HL-60 (cell line): ENCODE data around the gene NDNF.

Experiments used
- DNase-seq, 2 experiments: peaks; one replicate each; pipeline ENCODE4 v3.0.0-alpha.2; 2010 to 2020; ENCODE audit warnings: low read depth in 1 of 2, low spot score in 1 of 2
- H3K27ac ChIP-seq: fragments of 250-450 bp; sonication (Bioruptor Pico); replicated peaks from 2 replicates; pipeline ENCODE4 v1.5.1; 2020; ENCODE audit warnings: mild to moderate bottlenecking, moderate library complexity
- H3K27me3 ChIP-seq: fragments of 250-450 bp; sonication (Bioruptor Pico); 2 replicates; pipeline ENCODE4 v1.5.1; 2021; ENCODE audit warnings: mild to moderate bottlenecking, moderate library complexity; ENCODE audit not compliant: insufficient read depth, poor library complexity, severe bottlenecking
- H3K4me3 ChIP-seq: replicated peaks from 2 replicates; pipeline ENCODE4 v1.5.1; 2011; ENCODE audit warnings: mild to moderate bottlenecking, control low read depth, low read length; ENCODE audit not compliant: insufficient read depth
- GABPA ChIP-seq: IDR thresholded peaks from 2 replicates; pipeline ENCODE4 v1.6.1; 2012; ENCODE audit warnings: low read depth
- POLR2AphosphoS5 ChIP-seq: IDR thresholded peaks from 2 replicates; pipeline ENCODE4 v1.6.1; 2012; ENCODE audit warnings: low read depth
- REST ChIP-seq: IDR thresholded peaks from 2 replicates; pipeline ENCODE4 v1.6.1; 2012; ENCODE audit warnings: low read depth; ENCODE audit not compliant: insufficient replicate concordance
- SPI1 ChIP-seq: IDR thresholded peaks from 2 replicates; pipeline ENCODE4 v1.6.1; 2012; ENCODE audit warnings: low read depth, mild to moderate bottlenecking, borderline replicate concordance
- TF ChIP-seq, protein P1 (sequence below): IDR thresholded peaks from one replicate; pipeline ENCODE4 v1.5.1; 2011; ENCODE audit warnings: low read length, control low read depth, inconsistent platforms; ENCODE audit not compliant: insufficient read depth

Gene NDNF

DNA sequence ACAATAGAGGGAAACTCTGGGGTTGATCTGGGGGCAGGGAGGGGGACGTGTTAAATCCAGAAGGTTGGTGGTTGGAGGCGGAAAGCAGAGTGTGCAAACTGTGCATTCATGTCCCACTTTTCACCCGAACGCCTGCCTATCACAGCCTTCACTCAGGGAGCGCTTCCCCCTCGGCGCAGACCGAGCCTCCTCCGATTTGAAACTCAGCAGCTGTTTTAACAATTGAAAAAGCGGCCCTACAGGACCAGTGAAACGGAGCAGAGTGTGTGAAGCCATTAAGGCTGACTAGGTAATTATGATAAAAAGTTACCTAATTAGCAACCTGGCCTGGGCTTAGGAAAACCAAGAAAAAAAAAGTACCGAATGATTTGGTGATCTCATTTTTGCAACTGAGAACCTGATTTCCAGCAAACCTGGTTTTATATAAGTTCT, 685 bp upstream of the NDNF start:
- peak overlapping the region; percentile 59 for H3K4me3 ChIP-seq

GRCh38 chr4:121071640-121072223, 603 bp downstream of the NDNF start:
- H3K27ac ChIP-seq, result no peak overlapping the region
- DNase-seq, result peak in 1 of 2 experiments; percentile 35
- peak overlapping the region; percentile 59 for H3K4me3 ChIP-seq
- TF ChIP-seq GABPA (no peak), REST (no peak), POLR2AphosphoS5 (no peak), SPI1 (no peak)
- TF ChIP-seq, protein P1, sequence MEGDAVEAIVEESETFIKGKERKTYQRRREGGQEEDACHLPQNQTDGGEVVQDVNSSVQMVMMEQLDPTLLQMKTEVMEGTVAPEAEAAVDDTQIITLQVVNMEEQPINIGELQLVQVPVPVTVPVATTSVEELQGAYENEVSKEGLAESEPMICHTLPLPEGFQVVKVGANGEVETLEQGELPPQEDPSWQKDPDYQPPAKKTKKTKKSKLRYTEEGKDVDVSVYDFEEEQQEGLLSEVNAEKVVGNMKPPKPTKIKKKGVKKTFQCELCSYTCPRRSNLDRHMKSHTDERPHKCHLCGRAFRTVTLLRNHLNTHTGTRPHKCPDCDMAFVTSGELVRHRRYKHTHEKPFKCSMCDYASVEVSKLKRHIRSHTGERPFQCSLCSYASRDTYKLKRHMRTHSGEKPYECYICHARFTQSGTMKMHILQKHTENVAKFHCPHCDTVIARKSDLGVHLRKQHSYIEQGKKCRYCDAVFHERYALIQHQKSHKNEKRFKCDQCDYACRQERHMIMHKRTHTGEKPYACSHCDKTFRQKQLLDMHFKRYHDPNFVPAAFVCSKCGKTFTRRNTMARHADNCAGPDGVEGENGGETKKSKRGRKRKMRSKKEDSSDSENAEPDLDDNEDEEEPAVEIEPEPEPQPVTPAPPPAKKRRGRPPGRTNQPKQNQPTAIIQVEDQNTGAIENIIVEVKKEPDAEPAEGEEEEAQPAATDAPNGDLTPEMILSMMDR, result no peak
- peaks cover 23% of the 10 kb centered on the region for H3K27me3 ChIP-seq

More for the DNA sequence above, 685 bp upstream of the NDNF start:
- peaks cover 23% of the 10 kb centered on the region for H3K27me3 ChIP-seq
- no peak overlapping the region for H3K27ac ChIP-seq
- no peak for TF ChIP-seq POLR2AphosphoS5
- no peak for TF ChIP-seq SPI1
- TF ChIP-seq GABPA, result no peak
- TF ChIP-seq REST, result no peak
- TF ChIP-seq, protein P1, result no peak
- no peak for DNase-seq

- DNase-seq, result peak in 1 of 2 experiments; percentile 35
- TF ChIP-seq REST (no peak), POLR2AphosphoS5 (no peak), GABPA (no peak), SPI1 (no peak)
- TF ChIP-seq, protein P1, result peak; percentile 7
- no peak overlapping the region for H3K27ac ChIP-seq
Measured at GRCh38 chr4:121070696-121071639, 1.4 kb downstream of the NDNF start.

More at GRCh38 chr4:121070696-121071639, 1.4 kb downstream of the NDNF start:
- H3K4me3 ChIP-seq, result peak overlapping the region; percentile 59
- peaks cover 23% of the 10 kb centered on the region for H3K27me3 ChIP-seq
